Tibial nerve (tissue), 4 donors: ENCODE data around the gene CFDP1. TPM values are rescaled to one million over a fixed set of nuclear protein-coding genes. Genes with fewer than 3 reads are reported as not detected.
"Not testable (repeated sequence)": the region's sequence is repeated elsewhere in the genome, so short reads cannot be mapped to it uniquely, and the experiment has no call there.

Source experiments
- DNase-seq, 2 donors: peaks; one replicate each; pipeline ENCODE4 v3.0.0-alpha.2; 2019; ENCODE audit warnings: low spot score in 2 of 2
- H3K27ac ChIP-seq, 4 donors: fragments of 200-600 bp; sonication (generic) in 3 of 4; one replicate each; pipeline ENCODE4 v1.5.1; 2017 to 2019; ENCODE audit warnings: mild to moderate bottlenecking in 1 of 4
- H3K27me3 ChIP-seq, 2 donors: fragments of 200-600 bp; sonication (generic) in 1 of 2; one replicate each; pipeline versions ENCODE4 v1.5.1 to v1.6.0; 2017 to 2019
- H3K36me3 ChIP-seq, 3 donors: fragments of 200-600 bp; sonication (generic); one replicate each; pipeline ENCODE4 v1.5.1; 2018 to 2019
- H3K4me1 ChIP-seq, 4 donors: fragments of 200-600 bp; sonication (generic) in 3 of 4; one replicate each; pipeline ENCODE4 v1.5.1; 2017 to 2019
- H3K4me3 ChIP-seq, 4 donors: fragments of 200-600 bp; sonication (generic) in 3 of 4; one replicate each; pipeline ENCODE4 v1.5.1; 2017 to 2019; ENCODE audit warnings: mild to moderate bottlenecking in 1 of 4, moderate library complexity in 1 of 4
- H3K9me3 ChIP-seq, 4 donors: fragments of 200-600 bp; sonication (generic) in 3 of 4; one replicate each; pipeline ENCODE4 v1.5.1; 2017 to 2019
- CTCF ChIP-seq, 5 experiments: fragments of 200-600 bp in 3 of 5; fragments of 450-650 bp in 2 of 5; sonication (generic) in 3 of 5; IDR thresholded peaks; one replicate each; pipeline ENCODE4 v1.5.1; 2016 to 2019; ENCODE audit warnings: antibody characterized with exemption in 5 of 5, mild to moderate bottlenecking in 3 of 5, moderate library complexity in 2 of 5
- EP300 ChIP-seq, 2 donors: sonication (generic); formaldehyde crosslinking; IDR thresholded peaks; one replicate each; pipeline ENCODE4 v1.6.1; 2017; ENCODE audit warnings: antibody characterized with exemption in 2 of 2, mild to moderate bottlenecking in 1 of 2
- POLR2A ChIP-seq, 2 donors: fragments of 450-650 bp; IDR thresholded peaks; one replicate each; pipeline ENCODE4 v1.6.1; 2017; ENCODE audit warnings: antibody characterized with exemption in 2 of 2, mild to moderate bottlenecking in 2 of 2, moderate library complexity in 2 of 2
- WGBS, 2 donors: methylation state at CpG; one replicate each; pipeline ENCODE4 v1.1.5; 2018; 5-methylcytosine and 5-hydroxymethylcytosine counted together
- total RNA-seq, 4 donors: library from RNA; depleted of rRNA; stranded (reverse); fragments of >200 nt; gene quantifications; one replicate each; pipeline ENCODE4 v1.1.0, GENCODE V29; 2016

The CFDP1 gene
- total RNA-seq, 4 donors from 2014 or later, result 35.6 to 120 (median 62.4) TPM

GRCh38 chr16:75280331-75280804 is 152.9 kb downstream of the CFDP1 start:
- WGBS, 2 donors, result 78 to 81% methylated on average over 8 of the region's 8 CpGs
- Histone ChIP-seq H3K4me3 (no peak overlapping the region), H3K36me3 (peaks cover 0 to 14% (median 0%) of the 10 kb centered on the region in 3 donors), H3K27me3 (no peaks in the 10 kb centered on the region), H3K27ac (no peak overlapping the region), H3K9me3 (no peaks in the 10 kb centered on the region), H3K4me1 (no peaks in the 10 kb centered on the region)
- no peak for DNase-seq
- TF ChIP-seq EP300 (IDR thresholded peaks at IDR 0.05) (no peak), POLR2A (IDR thresholded peaks at IDR 0.05) (no peak), CTCF (IDR thresholded peaks at IDR 0.05) (no peak)

- H3K4me3 ChIP-seq, result no peak overlapping the region
- H3K9me3 ChIP-seq, result no peaks in the 10 kb centered on the region
- H3K27ac ChIP-seq, result no peak overlapping the region
- TF ChIP-seq EP300 (IDR thresholded peaks at IDR 0.05) (no peak), POLR2A (IDR thresholded peaks at IDR 0.05) (no peak), CTCF (IDR thresholded peaks at IDR 0.05) (no peak)
- no peak for DNase-seq
- WGBS, 2 donors, result 47 to 62% methylated on average over 10 of the region's 10 CpGs
- H3K4me1 ChIP-seq, result no peaks in the 10 kb centered on the region
- H3K27me3 ChIP-seq, result no peaks in the 10 kb centered on the region
- H3K36me3 ChIP-seq, result peaks cover 0 to 6% (median 0%) of the 10 kb centered on the region in 3 donors
Measured at GRCh38 chr16:75279305-75279704, 154.0 kb downstream of the CFDP1 start.

GRCh38 chr16:75273054-75273925 is 160.0 kb downstream of the CFDP1 start:
- WGBS, 2 donors, result 89 to 90% methylated on average over 23 of the region's 23 CpGs
- Histone ChIP-seq H3K27me3 (no peaks in the 10 kb centered on the region), H3K27ac (no peak overlapping the region), H3K4me1 (peaks cover 0 to 13% (median 2%) of the 10 kb centered on the region in 4 donors), H3K4me3 (no peak overlapping the region), H3K9me3 (no peaks in the 10 kb centered on the region), H3K36me3 (no peaks in the 10 kb centered on the region)
- DNase-seq, result no peak
- TF ChIP-seq CTCF (IDR thresholded peaks at IDR 0.05) (no peak), POLR2A (IDR thresholded peaks at IDR 0.05) (no peak), EP300 (IDR thresholded peaks at IDR 0.05) (no peak)

GRCh38 chr16:75272629-75273028 is 160.7 kb downstream of the CFDP1 start:
- DNase-seq, H3K36me3 ChIP-seq: not testable (repeated sequence)
- WGBS, 2 donors, result 82 to 84% methylated on average over 10 of the region's 10 CpGs

GRCh38 chr16:75272097-75272551 is 161.2 kb downstream of the CFDP1 start:
- no peak for DNase-seq
- Histone ChIP-seq H3K27ac (peak overlapping the region in 2 of 4 donors; percentile 25 to 54), H3K4me1 (peaks cover 0 to 23% (median 3%) of the 10 kb centered on the region in 4 donors), H3K36me3 (no peaks in the 10 kb centered on the region), H3K27me3 (no peaks in the 10 kb centered on the region), H3K9me3 (no peaks in the 10 kb centered on the region), H3K4me3 (no peak overlapping the region)
- 25 to 43% methylated on average over 12 of the region's 12 CpGs for WGBS, 2 donors
- TF ChIP-seq CTCF (IDR thresholded peaks at IDR 0.05) (no peak), POLR2A (IDR thresholded peaks at IDR 0.05) (no peak), EP300 (IDR thresholded peaks at IDR 0.05) (no peak)

More at GRCh38 chr16:75272629-75273028, 160.7 kb downstream of the CFDP1 start:
- Histone ChIP-seq H3K27ac (peak overlapping the region in 1 of 4 donors; percentile 54), H3K4me1 (peaks cover 0 to 18% (median 2%) of the 10 kb centered on the region in 4 donors)
- not testable (repeated sequence) for H3K27me3 ChIP-seq, H3K9me3 ChIP-seq, H3K4me3 ChIP-seq
